Measurements from ENCODE around the gene GHRH. TPM values are rescaled to one million over a fixed set of nuclear protein-coding genes. Genes with fewer than 3 reads are reported as not detected.

Gene GHRH
- total RNA-seq, 1 experiment from 2014 or later = not detected

- Histone ChIP-seq H3K27ac (ENCODE audit: low read length) (no peak overlapping the region), H3K36me3 (ENCODE audit: control insufficient read depth, insufficient read depth, low read length) (no peaks in the 10 kb centered on the region), H3K9me3 (ENCODE audit: control insufficient read depth, insufficient read depth, low read depth, low read length) (no peaks in the 10 kb centered on the region), H3K4me1 (ENCODE audit: control insufficient read depth, insufficient read depth, low read length) (no peaks in the 10 kb centered on the region), H3K4me3 (ENCODE audit: low read depth in 2 of 2, low read length in 2 of 2) (no peak overlapping the region), H3K27me3 (ENCODE audit: control insufficient read depth, insufficient read depth, low read length) (no peaks in the 10 kb centered on the region)
- ChIA-PET CTCF (no interaction called here), POLR2A (no interaction called here)
- in situ Hi-C loops (cut with HindIII; ENCODE audit: low pct_unique_long_range_greater_than_20kb, low sequenced_read_pairs) (no loop called here), intact Hi-C loops (cut with micrococcal nuclease; ENCODE audit: unreplicated experiment) (no loop called here)
- ATAC-seq (no peak), DNase-seq (ENCODE audit: low read depth, low spot score) (no peak)
- TF ChIP-seq CTCF (IDR thresholded peaks at IDR 0.05) (no peak), POLR2AphosphoS5 (IDR thresholded peaks at IDR 0.05; ENCODE audit: low read depth, low read length) (no peak), SIN3A (IDR thresholded peaks at IDR 0.05; ENCODE audit: borderline replicate concordance, insufficient read depth, low read depth, low read length) (no peak), TCF7L2 (IDR thresholded peaks at IDR 0.05; ENCODE audit: low read depth, low read length) (no peak), REST (IDR thresholded peaks at IDR 0.05; ENCODE audit: insufficient read depth in 1 of 2, low read depth in 2 of 2, low read length in 1 of 2) (no peak)
- no TSS peak for BruUV-seq (replicated peaks)
These were observed 14.1 kb downstream of the GHRH start for GRCh38 chr20:37247547-37247946.

- DNase-seq (ENCODE audit: low read depth, low spot score) (no peak), ATAC-seq (no peak)
- ChIA-PET CTCF (no interaction called here), POLR2A (no interaction called here)
- in situ Hi-C loops (cut with HindIII; ENCODE audit: low pct_unique_long_range_greater_than_20kb, low sequenced_read_pairs) = no loop called here
- Histone ChIP-seq H3K27ac (ENCODE audit: low read length) (no peak overlapping the region), H3K36me3 (ENCODE audit: control insufficient read depth, insufficient read depth, low read length) (peaks cover 2% of the 10 kb centered on the region; the same call in 1 of the 2 replicates), H3K4me3 (ENCODE audit: low read depth in 2 of 2, low read length in 2 of 2) (no peak overlapping the region), H3K9me3 (ENCODE audit: control insufficient read depth, insufficient read depth, low read depth, low read length) (no peaks in the 10 kb centered on the region), H3K4me1 (ENCODE audit: control insufficient read depth, insufficient read depth, low read length) (no peaks in the 10 kb centered on the region), H3K27me3 (ENCODE audit: control insufficient read depth, insufficient read depth, low read length) (no peaks in the 10 kb centered on the region)
- TF ChIP-seq POLR2AphosphoS5 (IDR thresholded peaks at IDR 0.05; ENCODE audit: low read depth, low read length) (no peak), CTCF (IDR thresholded peaks at IDR 0.05) (no peak), TCF7L2 (IDR thresholded peaks at IDR 0.05; ENCODE audit: low read depth, low read length) (no peak), SIN3A (IDR thresholded peaks at IDR 0.05; ENCODE audit: borderline replicate concordance, insufficient read depth, low read depth, low read length) (no peak), REST (IDR thresholded peaks at IDR 0.05; ENCODE audit: insufficient read depth in 1 of 2, low read depth in 2 of 2, low read length in 1 of 2) (no peak)
- no TSS peak for BruUV-seq (replicated peaks)
- intact Hi-C loops (cut with micrococcal nuclease; ENCODE audit: unreplicated experiment) = no loop called here
These were observed 14.9 kb downstream of the GHRH start for GRCh38 chr20:37246736-37247135.
